GM12878 (cell line): ENCODE results near the gene BHLHE41. TPM values are rescaled to one million over a fixed set of nuclear protein-coding genes. Genes with fewer than 3 reads are reported as not detected.

Source experiments
- ATAC-seq: fragments of 200-7000 bp; cut with Tn5 transposase; 3 replicates; pipeline ENCODE4 v1.9.1; 2020; ENCODE audit warnings: mild to moderate bottlenecking, moderate library complexity
- BruUV-seq: library from RNA; stranded (reverse); fragments of 400-500 nt; replicated peaks from 2 replicates; lab custom pipeline; 2021; lab: Mats Ljungman, UMichigan
- CTCF ChIA-PET: fragments of 300-600 bp; sonication (Branson Sonifier 250); formaldehyde crosslinking; extraction: SDS; loops from one replicate; lab custom pipeline; 2021; ENCODE audit warnings: inconsistent platforms; lab: Yijun Ruan, JAX
- POLR2A ChIA-PET: fragments of 350-600 bp; formaldehyde crosslinking; extraction: SDS; loops from one replicate; lab custom pipeline; 2021; ENCODE audit warnings: inconsistent platforms; lab: Charles Lee
- RAD21 ChIA-PET: fragments of 300-600 bp; sonication (Branson Sonifier 250); formaldehyde crosslinking; loops from one replicate; lab custom pipeline; 2023; ENCODE audit warnings: antibody characterized with exemption; ENCODE audit not compliant: unreplicated experiment; lab: Charles Lee
- SMC1A ChIA-PET: fragments of 300-600 bp; sonication (Branson Sonifier 250); formaldehyde crosslinking; loops from one replicate; lab custom pipeline; 2023; ENCODE audit not compliant: unreplicated experiment, uncharacterized antibody; lab: Charles Lee
- DNase-seq: peaks from one replicate; pipeline ENCODE4 v3.0.0-alpha.2; 2011; ENCODE audit warnings: low read depth, low spot score
- FAIRE-seq: peaks from 3 replicates; lab custom pipeline; 2011; peaks lifted over from hg19 to GRCh38; lab: Jason Lieb, UNC
- H2AFZ ChIP-seq: 2 replicates; pipeline ENCODE4 v1.6.0; 2011; ENCODE audit warnings: low read depth, low read length, control low read depth; ENCODE audit not compliant: control insufficient read depth
- H3K27ac ChIP-seq: 2 replicates; pipeline ENCODE4 v1.5.1; 2011; ENCODE audit warnings: control low read depth; ENCODE audit not compliant: control insufficient read depth, insufficient read depth
- H3K27me3 ChIP-seq, 2 experiments: replicated peaks in 1 of 2; 2 replicates each; pipeline versions ENCODE4 v1.6.0 to v1.6.1; 2011; ENCODE audit warnings: low read length in 1 of 2; ENCODE audit not compliant: control insufficient read depth in 2 of 2, insufficient read depth in 2 of 2
- H3K36me3 ChIP-seq, 2 experiments: 2 replicates each; pipeline ENCODE4 v1.5.1; 2011; ENCODE audit warnings: low read length in 1 of 2; ENCODE audit not compliant: control insufficient read depth in 2 of 2, insufficient read depth in 2 of 2
- H3K4me1 ChIP-seq: 2 replicates; pipeline ENCODE4 v1.6.1; 2011; ENCODE audit warnings: mild to moderate bottlenecking, low read length, moderate library complexity, mixed read lengths; ENCODE audit not compliant: control insufficient read depth, insufficient read depth
- H3K4me2 ChIP-seq: 2 replicates; pipeline ENCODE4 v1.6.0; 2011; ENCODE audit warnings: control low read depth; ENCODE audit not compliant: control insufficient read depth, insufficient read depth
- H3K4me3 ChIP-seq: fragments of 200-600 bp; sonication (generic); 2 replicates; pipeline ENCODE4 v1.5.1; 2016
- H3K79me2 ChIP-seq: 2 replicates; pipeline ENCODE4 v1.6.0; 2011; ENCODE audit warnings: low read length; ENCODE audit not compliant: control insufficient read depth, insufficient read depth
- H3K9ac ChIP-seq: 2 replicates; pipeline ENCODE4 v1.8.0; 2011; ENCODE audit warnings: low read length, control low read depth, mixed read lengths; ENCODE audit not compliant: control insufficient read depth, insufficient read depth
- H3K9me3 ChIP-seq: replicated peaks from 3 replicates; pipeline ENCODE4 v1.5.1; 2011; ENCODE audit warnings: mild to moderate bottlenecking, low read length; ENCODE audit not compliant: control insufficient read depth, insufficient read depth
- H4K20me1 ChIP-seq: 2 replicates; pipeline ENCODE4 v1.6.0; 2011; ENCODE audit not compliant: control insufficient read depth, insufficient read depth
- ASH2L ChIP-seq: fragments of 300-600, 200-600 bp; sonication (generic); IDR thresholded peaks from 2 replicates; pipeline ENCODE4 v1.6.1; 2017; ENCODE audit warnings: low read depth, mild to moderate bottlenecking, borderline replicate concordance
- CHD2 ChIP-seq: IDR thresholded peaks from 2 replicates; pipeline ENCODE4 v1.6.1; 2011; ENCODE audit warnings: low read depth, low read length, improper control_type of control experiment, borderline replicate concordance
- E2F8 ChIP-seq: fragments of 450-650 bp; IDR thresholded peaks from 2 replicates; pipeline ENCODE4 v1.6.1; 2018; ENCODE audit warnings: mild to moderate bottlenecking, low read depth, moderate library complexity; ENCODE audit not compliant: partially characterized antibody
- HDGF ChIP-seq: fragments of 450-650 bp; IDR thresholded peaks from 2 replicates; pipeline ENCODE4 v1.6.1; 2016; ENCODE audit warnings: antibody characterized with exemption
- IKZF1 ChIP-seq: fragments of 450-650 bp; conservative IDR thresholded peaks from 2 replicates; pipeline ENCODE4 v1.6.1; 2017; ENCODE audit warnings: antibody characterized with exemption, mild to moderate bottlenecking
- JUNB ChIP-seq: IDR thresholded peaks from 2 replicates; pipeline ENCODE4 v1.6.1; 2016; ENCODE audit warnings: antibody characterized with exemption, mild to moderate bottlenecking
- JUND ChIP-seq: IDR thresholded peaks from 2 replicates; pipeline ENCODE4 v1.6.1; 2012; ENCODE audit warnings: low read depth, mild to moderate bottlenecking, low read length, improper control_type of control experiment, moderate library complexity
- MAX ChIP-seq: IDR thresholded peaks from 2 replicates; pipeline ENCODE4 v1.6.1; 2012; ENCODE audit warnings: low read depth, low read length, improper control_type of control experiment
- MTA2 ChIP-seq: fragments of 450-650 bp; IDR thresholded peaks from 2 replicates; pipeline ENCODE4 v1.6.1; 2016; ENCODE audit warnings: low read depth, mild to moderate bottlenecking, moderate library complexity
- MTA3 ChIP-seq: IDR thresholded peaks from 2 replicates; pipeline ENCODE4 v1.6.1; 2012; ENCODE audit warnings: low read length, inconsistent platforms, borderline replicate concordance
- NR2C1 ChIP-seq: fragments of 450-650 bp; IDR thresholded peaks from 2 replicates; pipeline ENCODE4 v1.6.1; 2017; ENCODE audit warnings: antibody characterized with exemption, mild to moderate bottlenecking, moderate library complexity
- NR2F1 ChIP-seq: fragments of 450-650 bp; conservative IDR thresholded peaks from 2 replicates; pipeline ENCODE4 v1.6.1; 2017; ENCODE audit warnings: mild to moderate bottlenecking
- POLR2AphosphoS2 ChIP-seq: IDR thresholded peaks from 2 replicates; pipeline ENCODE4 v1.6.1; 2011; ENCODE audit warnings: low read depth, mild to moderate bottlenecking, low read length, improper control_type of control experiment, moderate library complexity
- YY1 ChIP-seq: IDR thresholded peaks from 2 replicates; pipeline ENCODE4 v1.6.1; 2011; ENCODE audit warnings: low read depth, mild to moderate bottlenecking, low read length
- ZBED1 ChIP-seq: IDR thresholded peaks from 2 replicates; pipeline ENCODE4 v1.6.1; 2016; ENCODE audit warnings: borderline replicate concordance
- ZNF217 ChIP-seq: fragments of 450-650 bp; IDR thresholded peaks from 2 replicates; pipeline ENCODE4 v1.6.1; 2017; ENCODE audit warnings: antibody characterized with exemption, mild to moderate bottlenecking
- WGBS: methylation state at CpG from one replicate; pipeline ENCODE4 v1.1.6; 2016; ENCODE audit warnings: low lambda C conversion rate; ENCODE audit not compliant: insufficient replicate concordance, insufficient coverage; ENCODE audit errors: missing lambda C conversion rate; 5-methylcytosine and 5-hydroxymethylcytosine counted together
- in situ Hi-C: fragments of 300-500 bp; cut with MboI; formaldehyde crosslinking; loops from 9 replicates; pipeline ENCODE4 v1.14.3; 2018; ENCODE audit warnings: mixed read lengths
- intact Hi-C: fragments of 100-400 bp; cut with micrococcal nuclease; formaldehyde crosslinking; loops from one replicate; pipeline ENCODE4 v1.14.2; 2022; ENCODE audit not compliant: unreplicated experiment
- polyA plus RNA-seq, 11 experiments: library from polyadenylated mRNA; depleted of rRNA in 4 of 11; unstranded in 6 of 11; stranded (reverse) in 5 of 11; fragments of >200 nt; fragmentation: Nextera tagmentation in 4 of 11; fragmentation: Illumina TruSeq in 1 of 11; extraction: Ambion mirVana in 4 of 11; extraction: Trizol in 1 of 11; gene quantifications; 1 replicate in 1 of 11; 2 replicates in 10 of 11; pipeline versions ENCODE4 v1.2.1 to v1.2.3, GENCODE V29; 2011 to 2016; ENCODE audit warnings: inconsistent platforms in 2 of 11, missing spikeins in 2 of 11, low read depth in 1 of 11
- total RNA-seq, 4 experiments: library from RNA; depleted of rRNA in 3 of 4; stranded (reverse); fragments of >200 nt in 3 of 4; fragmentation: Illumina TruSeq in 1 of 4; extraction: Trizol in 1 of 4; gene quantifications; 2 replicates each; pipeline versions ENCODE4 v1.2.1 to v1.2.3, GENCODE V29; 2013 to 2021
- TF ChIP-seq, protein P1 (sequence below): IDR thresholded peaks from 2 replicates; pipeline ENCODE4 v1.6.1; 2012; ENCODE audit warnings: low read length, inconsistent platforms
- TF ChIP-seq, protein P2 (sequence below): IDR thresholded peaks from 2 replicates; pipeline ENCODE4 v1.6.1; 2011; ENCODE audit warnings: low read depth, low read length, improper control_type of control experiment, borderline replicate concordance

Gene BHLHE41
- total and polyA plus RNA-seq, 10 of the 15 experiments (the other 5 are each of a cell fraction or from before 2014, with no cell fraction given): 0.02 to 1.5 (median 0.07) TPM; not detected in 3

- no peaks in the 10 kb centered on the region for H3K79me2 ChIP-seq
- FAIRE-seq: peak; percentile 41
- TF ChIP-seq ZBED1 (no peak), IKZF1 (peak; percentile 70), YY1 (no peak), E2F8 (no peak), POLR2AphosphoS2 (no peak), ASH2L (no peak), MTA3 (no peak), HDGF (no peak), MAX (no peak), MTA2 (peak; percentile 72), JUNB (no peak), CHD2 (no peak), ZNF217 (0 out of 2 replicates have a peak, but pooled peaks have one; percentile 35), NR2C1 (peak; percentile 81), NR2F1 (peak; percentile 73; the same call in 1 of the 2 replicates), JUND (no peak)
- TF ChIP-seq, protein P1, sequence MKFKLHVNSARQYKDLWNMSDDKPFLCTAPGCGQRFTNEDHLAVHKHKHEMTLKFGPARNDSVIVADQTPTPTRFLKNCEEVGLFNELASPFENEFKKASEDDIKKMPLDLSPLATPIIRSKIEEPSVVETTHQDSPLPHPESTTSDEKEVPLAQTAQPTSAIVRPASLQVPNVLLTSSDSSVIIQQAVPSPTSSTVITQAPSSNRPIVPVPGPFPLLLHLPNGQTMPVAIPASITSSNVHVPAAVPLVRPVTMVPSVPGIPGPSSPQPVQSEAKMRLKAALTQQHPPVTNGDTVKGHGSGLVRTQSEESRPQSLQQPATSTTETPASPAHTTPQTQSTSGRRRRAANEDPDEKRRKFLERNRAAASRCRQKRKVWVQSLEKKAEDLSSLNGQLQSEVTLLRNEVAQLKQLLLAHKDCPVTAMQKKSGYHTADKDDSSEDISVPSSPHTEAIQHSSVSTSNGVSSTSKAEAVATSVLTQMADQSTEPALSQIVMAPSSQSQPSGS: no peak
- TF ChIP-seq, protein P2, sequence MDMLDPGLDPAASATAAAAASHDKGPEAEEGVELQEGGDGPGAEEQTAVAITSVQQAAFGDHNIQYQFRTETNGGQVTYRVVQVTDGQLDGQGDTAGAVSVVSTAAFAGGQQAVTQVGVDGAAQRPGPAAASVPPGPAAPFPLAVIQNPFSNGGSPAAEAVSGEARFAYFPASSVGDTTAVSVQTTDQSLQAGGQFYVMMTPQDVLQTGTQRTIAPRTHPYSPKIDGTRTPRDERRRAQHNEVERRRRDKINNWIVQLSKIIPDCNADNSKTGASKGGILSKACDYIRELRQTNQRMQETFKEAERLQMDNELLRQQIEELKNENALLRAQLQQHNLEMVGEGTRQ: no peak
These were observed 48.2 kb upstream of the BHLHE41 start for GRCh38 chr12:26172946-26173552.

More at GRCh38 chr12:26172946-26173552, 48.2 kb upstream of the BHLHE41 start:
- RAD21 ChIA-PET: interaction anchor here (0.7 to 1.1 kb wide), 2 partner anchors 10 to 13 kb away, joined by 3 to 4 read pairs; no protein-coding TSS in a partner anchor
- CTCF ChIA-PET: interaction anchor here (1.4 to 1.8 kb wide), 2 partner anchors 14 to 53 kb away, joined by 5 read pairs; no protein-coding TSS in a partner anchor
- SMC1A ChIA-PET: interaction anchor here (1.3 to 2.1 kb wide), 3 partner anchors 17 to 99 kb away, joined by 3 to 7 read pairs (median 5); no protein-coding TSS in a partner anchor
- H2AFZ ChIP-seq: no peak overlapping the region; the same call in 1 of the 2 replicates
- WGBS: 27% methylated on average over 4 of the region's 4 CpGs
- H3K36me3 ChIP-seq: no peaks in the 10 kb centered on the region
- DNase-seq: no peak
- H4K20me1 ChIP-seq: no peaks in the 10 kb centered on the region
- in situ Hi-C loops: no loop called here
- H3K4me3 ChIP-seq: no peak overlapping the region
- no peak overlapping the region for H3K4me2 ChIP-seq
- intact Hi-C loops: no loop called here
- POLR2A ChIA-PET: interaction anchor here (0.7 kb wide), 1 partner anchor 17 kb away, joined by 3 read pairs; no protein-coding TSS in a partner anchor
- no TSS peak for BruUV-seq
- no peaks in the 10 kb centered on the region; the same call in 2 of the 3 replicates for H3K9me3 ChIP-seq
- peaks cover 4% of the 10 kb centered on the region for H3K4me1 ChIP-seq
- no peak overlapping the region for H3K9ac ChIP-seq
- H3K27me3 ChIP-seq: no peaks in the 10 kb centered on the region; a peak in 1 of 4 replicates
- peak; percentile 60 for ATAC-seq
- no peak overlapping the region for H3K27ac ChIP-seq
